ENCODE data around the gene CLDN12.

The CLDN12 gene

DNA sequence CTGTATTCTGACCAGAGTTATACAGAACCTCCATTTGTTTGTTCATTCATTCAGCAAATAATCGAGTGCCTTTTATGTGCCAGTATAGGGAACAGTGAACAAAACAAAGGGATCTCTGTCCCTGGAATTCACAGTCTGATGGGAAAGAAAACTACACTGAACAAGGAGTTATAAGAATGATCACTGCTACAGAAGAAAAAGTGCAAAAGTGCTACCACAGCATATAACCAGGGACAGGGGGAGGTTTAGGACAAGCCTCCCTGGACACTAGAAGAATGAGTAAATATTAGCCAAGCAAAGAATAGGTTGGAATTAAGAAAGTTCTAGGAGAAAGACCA, 4.2 kb downstream of the CLDN12 start:
- no peak overlapping the region for H4K8ac ChIP-seq (ENCODE audit: low read depth, low read length)
- H3K18ac ChIP-seq (ENCODE audit: low read length): no peak overlapping the region
- no peaks in the 10 kb centered on the region for H3K36me3 ChIP-seq (ENCODE audit: control insufficient read depth, insufficient read depth, low read length)
- no peak overlapping the region for H3K23ac ChIP-seq (ENCODE audit: low read length)
- H3K4me2 ChIP-seq (ENCODE audit: low read length): no peak overlapping the region
- no peak overlapping the region for H2BK15ac ChIP-seq (replicated peaks; ENCODE audit: low read depth)
- H2BK5ac ChIP-seq (ENCODE audit: low read length): no peak overlapping the region
- no peak for DNase-seq
- H3K79me1 ChIP-seq (ENCODE audit: low read length): peaks cover 3% of the 10 kb centered on the region
- no peak overlapping the region for H3K4ac ChIP-seq (ENCODE audit: low read depth, low read length)
- no CpG with 5 or more reads among the region's 1 CpG for WGBS (ENCODE audit: extremely low coverage, insufficient coverage, low lambda C conversion rate)
- H3K4me1 ChIP-seq (ENCODE audit: control insufficient read depth, low read depth, low read length): no peaks in the 10 kb centered on the region
- H3K27ac ChIP-seq (ENCODE audit: low read depth, low read length): no peak overlapping the region
- H2AK5ac ChIP-seq (ENCODE audit: low read length): no peak overlapping the region
- peaks cover 2% of the 10 kb centered on the region for H3K79me2 ChIP-seq (ENCODE audit: control insufficient read depth, insufficient read depth, low read length)
- no peaks in the 10 kb centered on the region for H3K27me3 ChIP-seq (ENCODE audit: insufficient read depth, low read length, poor library complexity)
- H3K56ac ChIP-seq (ENCODE audit: low read length): no peak overlapping the region
- H4K5ac ChIP-seq (ENCODE audit: low read length): no peak overlapping the region
- no peak overlapping the region for H3K4me3 ChIP-seq (ENCODE audit: low read length)
- no peak overlapping the region for H2BK120ac ChIP-seq (ENCODE audit: low read depth, low read length)
- H3K9ac ChIP-seq (ENCODE audit: low read length): no peak overlapping the region

DNA sequence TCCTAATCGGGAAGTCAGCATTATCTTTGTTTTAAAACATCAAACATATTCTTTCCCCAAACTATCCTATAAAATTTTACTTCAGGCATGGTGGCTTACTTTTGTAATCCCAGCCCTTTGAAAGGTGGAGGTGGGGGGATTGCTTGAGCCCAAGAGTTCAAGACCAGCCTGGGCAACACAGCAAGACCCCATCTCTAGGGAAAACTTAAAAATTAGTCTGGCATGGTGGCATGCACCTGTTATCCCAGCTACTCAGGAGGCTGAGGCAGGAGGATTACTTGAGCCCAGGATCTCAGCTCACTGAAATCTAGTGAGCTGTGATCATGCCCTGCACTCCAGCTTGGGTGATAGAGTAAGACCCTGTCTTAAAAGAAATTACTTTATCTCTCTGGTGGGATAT, 4.9 kb downstream of the CLDN12 start:
- Histone ChIP-seq H2AK5ac (ENCODE audit: low read length) (no peak overlapping the region), H3K4ac (ENCODE audit: low read depth, low read length) (no peak overlapping the region), H2BK120ac (ENCODE audit: low read depth, low read length) (no peak overlapping the region), H4K8ac (ENCODE audit: low read depth, low read length) (no peak overlapping the region), H2BK15ac (replicated peaks; ENCODE audit: low read depth) (no peak overlapping the region), H3K56ac (ENCODE audit: low read length) (no peak overlapping the region), H3K4me3 (ENCODE audit: low read length) (no peak overlapping the region), H3K27ac (ENCODE audit: low read depth, low read length) (no peak overlapping the region), H3K18ac (ENCODE audit: low read length) (no peak overlapping the region), H3K36me3 (ENCODE audit: control insufficient read depth, insufficient read depth, low read length) (no peaks in the 10 kb centered on the region), H4K5ac (ENCODE audit: low read length) (no peak overlapping the region), H3K79me1 (ENCODE audit: low read length) (peaks cover 4% of the 10 kb centered on the region), H3K27me3 (ENCODE audit: insufficient read depth, low read length, poor library complexity) (no peaks in the 10 kb centered on the region), H2BK5ac (ENCODE audit: low read length) (no peak overlapping the region), H3K9ac (ENCODE audit: low read length) (no peak overlapping the region), H3K23ac (ENCODE audit: low read length) (no peak overlapping the region), H3K79me2 (ENCODE audit: control insufficient read depth, insufficient read depth, low read length) (peaks cover 2% of the 10 kb centered on the region), H3K4me2 (ENCODE audit: low read length) (no peak overlapping the region), H3K4me1 (ENCODE audit: control insufficient read depth, low read depth, low read length) (no peaks in the 10 kb centered on the region)
- no peak for DNase-seq
- no CpG with 5 or more reads among the region's 1 CpG for WGBS (ENCODE audit: extremely low coverage, insufficient coverage, low lambda C conversion rate)

- Histone ChIP-seq H3K27me3 (ENCODE audit: insufficient read depth, low read length, poor library complexity) (no peaks in the 10 kb centered on the region), H3K56ac (ENCODE audit: low read length) (no peak overlapping the region), H2BK5ac (ENCODE audit: low read length) (no peak overlapping the region), H2BK120ac (ENCODE audit: low read depth, low read length) (no peak overlapping the region), H3K4ac (ENCODE audit: low read depth, low read length) (no peak overlapping the region), H4K8ac (ENCODE audit: low read depth, low read length) (no peak overlapping the region), H2AK5ac (ENCODE audit: low read length) (no peak overlapping the region), H3K79me2 (ENCODE audit: control insufficient read depth, insufficient read depth, low read length) (peaks cover 2% of the 10 kb centered on the region), H3K4me1 (ENCODE audit: control insufficient read depth, low read depth, low read length) (no peaks in the 10 kb centered on the region), H3K27ac (ENCODE audit: low read depth, low read length) (no peak overlapping the region), H3K23ac (ENCODE audit: low read length) (no peak overlapping the region), H3K4me3 (ENCODE audit: low read length) (no peak overlapping the region), H2BK15ac (replicated peaks; ENCODE audit: low read depth) (no peak overlapping the region), H3K36me3 (ENCODE audit: control insufficient read depth, insufficient read depth, low read length) (no peaks in the 10 kb centered on the region), H3K18ac (ENCODE audit: low read length) (no peak overlapping the region), H3K4me2 (ENCODE audit: low read length) (no peak overlapping the region), H4K5ac (ENCODE audit: low read length) (no peak overlapping the region), H3K9ac (ENCODE audit: low read length) (no peak overlapping the region), H3K79me1 (ENCODE audit: low read length) (peaks cover 5% of the 10 kb centered on the region)
- no peak for DNase-seq
- no CpG with 5 or more reads among the region's 3 CpGs for WGBS (ENCODE audit: extremely low coverage, insufficient coverage, low lambda C conversion rate)
Observed at GRCh38 chr7:90409667-90410066, 6.4 kb downstream of the CLDN12 start.

GRCh38 chr7:90411510-90411909, 8.2 kb downstream of the CLDN12 start:
- Histone ChIP-seq H3K4me1 (ENCODE audit: control insufficient read depth, low read depth, low read length) (no peaks in the 10 kb centered on the region), H3K27me3 (ENCODE audit: insufficient read depth, low read length, poor library complexity) (no peaks in the 10 kb centered on the region), H2BK120ac (ENCODE audit: low read depth, low read length) (no peak overlapping the region), H3K36me3 (ENCODE audit: control insufficient read depth, insufficient read depth, low read length) (no peaks in the 10 kb centered on the region), H4K5ac (ENCODE audit: low read length) (no peak overlapping the region), H2AK5ac (ENCODE audit: low read length) (no peak overlapping the region), H2BK15ac (replicated peaks; ENCODE audit: low read depth) (no peak overlapping the region), H3K23ac (ENCODE audit: low read length) (no peak overlapping the region), H3K18ac (ENCODE audit: low read length) (no peak overlapping the region), H3K27ac (ENCODE audit: low read depth, low read length) (no peak overlapping the region), H2BK5ac (ENCODE audit: low read length) (no peak overlapping the region), H3K56ac (ENCODE audit: low read length) (no peak overlapping the region), H3K4ac (ENCODE audit: low read depth, low read length) (no peak overlapping the region), H3K79me2 (ENCODE audit: control insufficient read depth, insufficient read depth, low read length) (no peaks in the 10 kb centered on the region), H4K8ac (ENCODE audit: low read depth, low read length) (no peak overlapping the region), H3K9ac (ENCODE audit: low read length) (no peak overlapping the region), H3K4me3 (ENCODE audit: low read length) (no peak overlapping the region), H3K79me1 (ENCODE audit: low read length) (peaks cover 2% of the 10 kb centered on the region), H3K4me2 (ENCODE audit: low read length) (no peak overlapping the region)
- no CpG with 5 or more reads among the region's 2 CpGs for WGBS (ENCODE audit: extremely low coverage, insufficient coverage, low lambda C conversion rate)
- DNase-seq: no peak

GRCh38 chr7:90412458-90413184, 9.4 kb downstream of the CLDN12 start:
- Histone ChIP-seq H2BK120ac (ENCODE audit: low read depth, low read length) (no peak overlapping the region), H3K56ac (ENCODE audit: low read length) (no peak overlapping the region), H3K27me3 (ENCODE audit: insufficient read depth, low read length, poor library complexity) (no peaks in the 10 kb centered on the region), H4K8ac (ENCODE audit: low read depth, low read length) (no peak overlapping the region), H4K5ac (ENCODE audit: low read length) (no peak overlapping the region), H3K79me1 (ENCODE audit: low read length) (peaks cover 2% of the 10 kb centered on the region), H3K4me1 (ENCODE audit: control insufficient read depth, low read depth, low read length) (no peaks in the 10 kb centered on the region), H3K27ac (ENCODE audit: low read depth, low read length) (no peak overlapping the region), H3K79me2 (ENCODE audit: control insufficient read depth, insufficient read depth, low read length) (no peaks in the 10 kb centered on the region), H3K4me2 (ENCODE audit: low read length) (no peak overlapping the region), H2BK15ac (replicated peaks; ENCODE audit: low read depth) (no peak overlapping the region), H3K18ac (ENCODE audit: low read length) (no peak overlapping the region), H3K36me3 (ENCODE audit: control insufficient read depth, insufficient read depth, low read length) (no peaks in the 10 kb centered on the region), H2AK5ac (ENCODE audit: low read length) (no peak overlapping the region), H3K23ac (ENCODE audit: low read length) (no peak overlapping the region), H3K4ac (ENCODE audit: low read depth, low read length) (no peak overlapping the region), H2BK5ac (ENCODE audit: low read length) (no peak overlapping the region), H3K9ac (ENCODE audit: low read length) (no peak overlapping the region), H3K4me3 (ENCODE audit: low read length) (no peak overlapping the region)
- peak; percentile 58 for DNase-seq
- no CpG with 5 or more reads among the region's 11 CpGs for WGBS (ENCODE audit: extremely low coverage, insufficient coverage, low lambda C conversion rate)

DNA sequence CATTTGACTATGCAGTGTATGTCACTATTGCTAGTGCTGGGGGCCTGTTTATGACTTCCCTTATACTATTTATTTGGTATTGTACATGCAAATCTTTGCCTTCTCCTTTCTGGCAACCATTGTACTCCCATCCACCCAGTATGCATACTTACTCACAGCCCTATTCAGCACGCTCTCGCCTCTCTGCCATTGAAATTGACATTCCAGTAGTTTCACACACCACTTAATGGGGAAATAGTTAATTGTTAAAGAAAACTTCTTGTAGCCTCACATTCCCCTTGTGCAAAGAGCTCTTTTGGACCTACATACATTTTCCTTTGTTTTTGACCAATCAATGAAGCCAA, 9.9 kb downstream of the CLDN12 start:
- Histone ChIP-seq H3K4me1 (ENCODE audit: control insufficient read depth, low read depth, low read length) (no peaks in the 10 kb centered on the region), H2AK5ac (ENCODE audit: low read length) (no peak overlapping the region), H3K9ac (ENCODE audit: low read length) (no peak overlapping the region), H2BK5ac (ENCODE audit: low read length) (no peak overlapping the region), H3K4me2 (ENCODE audit: low read length) (no peak overlapping the region), H3K27ac (ENCODE audit: low read depth, low read length) (no peak overlapping the region), H4K5ac (ENCODE audit: low read length) (no peak overlapping the region), H3K79me2 (ENCODE audit: control insufficient read depth, insufficient read depth, low read length) (no peaks in the 10 kb centered on the region), H3K36me3 (ENCODE audit: control insufficient read depth, insufficient read depth, low read length) (no peaks in the 10 kb centered on the region), H3K4me3 (ENCODE audit: low read length) (no peak overlapping the region), H3K23ac (ENCODE audit: low read length) (no peak overlapping the region), H3K27me3 (ENCODE audit: insufficient read depth, low read length, poor library complexity) (no peaks in the 10 kb centered on the region), H3K4ac (ENCODE audit: low read depth, low read length) (no peak overlapping the region), H3K18ac (ENCODE audit: low read length) (no peak overlapping the region), H2BK120ac (ENCODE audit: low read depth, low read length) (no peak overlapping the region), H3K79me1 (ENCODE audit: low read length) (peaks cover 2% of the 10 kb centered on the region), H4K8ac (ENCODE audit: low read depth, low read length) (no peak overlapping the region), H3K56ac (ENCODE audit: low read length) (no peak overlapping the region), H2BK15ac (replicated peaks; ENCODE audit: low read depth) (no peak overlapping the region)
- no peak for DNase-seq
- no CpG with 5 or more reads among the region's 2 CpGs for WGBS (ENCODE audit: extremely low coverage, insufficient coverage, low lambda C conversion rate)
